Measurements from ENCODE around the gene SAMD4B.

SAMD4B gene

DNA sequence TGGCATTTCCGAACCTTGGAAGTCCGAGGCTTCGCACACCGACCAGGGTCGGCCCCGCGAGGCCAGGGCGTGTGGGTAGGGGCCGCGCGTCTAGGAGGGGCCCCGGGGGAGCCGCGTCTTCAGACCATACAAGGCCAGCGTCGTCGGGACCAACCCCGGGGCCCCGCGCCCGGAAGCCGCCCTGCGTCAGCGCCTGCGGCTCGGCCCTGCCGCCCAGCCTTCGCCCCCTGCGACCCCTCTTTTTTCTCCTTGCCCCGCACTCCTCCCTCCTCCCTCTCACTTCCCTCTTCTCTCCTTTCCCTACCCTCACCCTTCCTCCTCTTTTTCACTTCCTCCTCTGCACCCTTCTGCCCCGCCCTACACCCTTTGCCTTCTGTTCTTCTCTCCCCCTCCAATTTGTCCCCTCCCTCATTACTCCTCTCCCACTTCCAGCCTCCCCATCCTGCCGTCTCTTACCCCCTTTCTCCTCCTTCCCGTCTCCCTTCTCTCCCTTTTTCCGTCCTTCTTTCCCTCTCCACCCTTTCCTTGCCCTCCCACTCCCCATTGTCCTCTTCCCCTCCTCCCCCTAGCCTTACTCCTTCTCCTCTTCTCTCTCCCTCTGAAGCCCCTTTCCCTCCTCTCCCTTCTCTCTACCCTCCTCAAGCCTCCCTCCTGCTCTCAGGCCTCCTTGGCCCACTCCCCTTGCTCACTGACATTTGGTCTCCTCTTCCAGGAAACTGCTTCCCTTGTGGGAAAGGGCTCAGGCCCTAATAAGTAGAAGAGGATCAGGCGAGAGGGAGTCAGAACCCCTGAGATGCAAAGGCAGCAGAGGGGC, 68.0 kb downstream of the SAMD4B start:
- no peak for DNase-seq (ENCODE audit: low spot score)

DNA sequence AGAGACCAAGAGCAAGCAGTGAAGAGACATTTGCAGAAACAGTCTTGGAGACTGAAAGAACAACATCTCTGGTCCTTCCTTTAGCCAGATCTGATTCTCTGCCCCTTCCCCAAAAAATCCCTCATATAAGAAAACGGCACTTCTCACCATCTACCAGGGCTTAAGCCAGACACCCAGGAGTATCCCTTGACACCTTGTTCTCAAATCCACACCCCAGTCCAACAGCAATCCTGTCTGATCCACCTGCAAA, 68.5 kb downstream of the SAMD4B start:
- DNase-seq (ENCODE audit: low spot score) = no peak

DNA sequence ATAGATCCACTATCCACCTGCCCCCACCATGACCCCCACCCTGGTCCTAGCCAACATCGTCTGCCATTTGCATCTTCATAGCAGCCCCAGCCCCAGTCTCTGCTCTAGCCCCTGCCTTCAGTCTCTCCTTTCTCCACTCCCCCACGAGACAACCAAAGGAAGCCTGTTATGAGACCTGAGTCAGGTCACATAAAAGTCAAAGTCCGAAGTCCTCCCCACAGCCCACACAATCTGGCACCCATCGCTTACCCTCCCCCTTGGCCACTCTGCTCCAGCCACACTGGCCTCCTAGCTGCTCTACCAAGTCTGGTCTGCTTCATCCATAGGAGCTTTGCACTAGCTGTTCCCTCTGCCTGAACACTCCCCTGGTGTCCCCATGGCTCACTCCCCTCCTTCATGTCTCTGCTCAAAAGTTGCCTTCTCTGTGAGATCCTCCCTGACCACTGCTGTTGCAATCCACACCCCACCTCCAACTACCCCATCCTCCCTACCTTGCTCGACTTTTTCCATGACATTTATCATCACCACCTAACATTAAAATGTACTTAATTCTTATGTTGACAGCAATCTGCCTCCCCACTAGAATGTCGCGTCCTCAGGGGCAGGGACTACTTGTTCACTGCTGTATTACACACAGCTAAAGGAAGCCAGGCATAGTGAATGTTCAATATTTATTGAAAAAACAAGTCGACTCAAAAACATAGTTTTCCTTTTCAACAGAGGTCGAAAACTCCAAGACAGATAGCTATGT, 69.0 kb downstream of the SAMD4B start:
- no peak for DNase-seq (ENCODE audit: low spot score)

DNA sequence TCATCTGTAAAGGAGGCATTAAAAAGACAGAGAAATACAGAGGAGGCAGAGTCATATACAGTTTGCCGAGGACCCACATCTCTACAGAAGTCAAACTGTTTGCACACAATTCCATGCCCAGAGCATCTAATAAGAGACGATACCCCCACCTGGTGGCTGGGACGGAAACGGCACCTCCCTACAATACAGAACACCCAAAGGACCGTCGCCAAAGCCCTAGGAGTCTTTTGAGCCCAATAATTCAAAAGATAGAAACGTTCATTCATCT, 69.5 kb downstream of the SAMD4B start:
- DNase-seq (ENCODE audit: low spot score) = peak; percentile 93

DNA sequence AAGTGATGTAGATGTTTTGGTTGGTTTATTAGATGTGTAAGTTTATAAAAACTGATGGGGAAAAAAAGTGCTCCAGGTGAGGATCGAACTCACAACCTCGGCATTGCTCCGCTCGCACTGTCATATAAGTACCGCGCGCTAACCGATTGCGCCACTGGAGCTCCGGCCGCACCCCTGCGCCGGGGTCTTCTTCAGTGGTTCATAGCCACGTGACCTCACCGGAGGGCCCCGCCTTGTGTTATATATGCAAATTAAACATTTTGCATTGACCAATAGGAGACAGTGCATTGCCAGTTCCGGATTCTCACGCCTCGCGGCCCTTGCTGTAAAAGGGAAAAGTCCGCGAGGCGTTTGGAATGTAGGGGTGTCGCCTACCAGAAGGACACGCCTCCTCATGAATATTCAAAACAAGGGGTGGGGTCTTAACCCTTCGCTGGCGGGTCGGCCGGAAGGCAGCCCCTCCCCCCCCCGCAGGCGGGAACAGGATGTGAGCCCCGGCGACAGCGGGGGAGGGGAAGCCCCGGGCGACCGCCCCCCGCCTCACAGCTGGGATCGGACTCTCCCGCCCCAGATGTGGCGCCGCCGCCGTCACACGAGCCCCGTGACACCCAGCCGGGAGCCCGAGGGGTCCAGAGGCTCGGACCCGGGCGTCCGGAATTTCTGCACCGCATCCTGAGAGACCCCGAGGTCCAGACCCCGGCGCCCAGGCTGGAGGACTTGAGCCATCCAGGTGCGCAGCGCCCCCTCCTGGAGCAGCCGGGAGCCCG, 70.1 kb downstream of the SAMD4B start, which contains the start of gene PLEKHG2:
Gene PLEKHG2 (plus strand): TSS at position 570 of the 767 bp plus-strand sequence. CDS start 1,418 bp downstream, outside the sequence.
- DNase-seq (ENCODE audit: low spot score) = peak; percentile 100

DNA sequence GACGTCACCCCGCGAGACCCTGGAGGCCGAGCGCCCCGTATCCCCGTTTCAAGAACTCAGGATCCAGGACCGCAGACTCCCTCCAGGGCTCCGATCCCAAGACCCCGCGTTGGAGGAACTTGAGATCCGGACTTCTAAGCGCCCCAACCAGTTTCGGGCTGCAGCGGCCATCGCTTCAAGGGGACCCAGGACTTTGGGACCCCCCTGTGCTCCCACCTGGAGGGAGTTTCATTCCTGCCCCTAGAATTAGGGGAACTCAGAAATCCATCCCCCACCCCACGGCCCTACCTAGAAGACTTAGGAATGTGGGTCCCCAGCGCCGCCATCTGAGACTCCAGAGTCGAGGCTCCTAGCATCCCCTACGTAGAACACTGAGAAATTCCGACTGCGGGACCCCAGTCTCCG, 70.6 kb downstream of the SAMD4B start:
- no peak for DNase-seq (ENCODE audit: low spot score)

DNA sequence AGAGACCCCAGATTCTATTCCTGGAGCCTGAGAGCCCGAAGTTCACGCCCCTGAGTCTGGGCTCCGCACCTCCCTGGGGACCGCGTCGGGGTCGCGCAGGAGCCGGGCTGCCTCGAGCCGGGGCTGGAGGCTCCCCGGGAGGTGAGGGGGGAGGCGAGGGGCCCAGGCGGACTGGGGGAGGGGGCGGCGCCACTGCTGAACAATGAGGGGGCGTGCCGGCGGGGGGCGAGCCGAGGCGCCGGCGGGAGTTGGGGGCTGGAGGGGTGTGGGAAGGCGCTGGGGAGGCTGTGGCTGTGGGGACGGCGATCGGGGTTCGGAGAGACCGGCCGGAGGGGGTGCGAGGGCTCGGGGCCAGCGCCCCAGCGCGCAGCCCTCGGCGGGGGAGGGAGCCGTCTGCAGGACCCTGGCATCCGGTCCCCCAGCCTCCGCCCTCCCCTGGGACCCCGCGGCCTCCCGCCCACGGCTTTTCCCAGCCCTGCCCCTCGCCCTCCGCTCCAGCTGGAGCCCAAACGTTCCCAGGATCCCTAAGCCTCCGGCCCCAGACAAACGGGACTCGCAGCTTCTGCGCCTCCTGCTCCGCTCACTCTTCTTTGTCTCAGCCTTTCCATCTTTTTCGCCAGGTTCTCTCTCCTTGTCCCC, 71.2 kb downstream of the SAMD4B start:
- DNase-seq (ENCODE audit: low spot score) = no peak

DNA sequence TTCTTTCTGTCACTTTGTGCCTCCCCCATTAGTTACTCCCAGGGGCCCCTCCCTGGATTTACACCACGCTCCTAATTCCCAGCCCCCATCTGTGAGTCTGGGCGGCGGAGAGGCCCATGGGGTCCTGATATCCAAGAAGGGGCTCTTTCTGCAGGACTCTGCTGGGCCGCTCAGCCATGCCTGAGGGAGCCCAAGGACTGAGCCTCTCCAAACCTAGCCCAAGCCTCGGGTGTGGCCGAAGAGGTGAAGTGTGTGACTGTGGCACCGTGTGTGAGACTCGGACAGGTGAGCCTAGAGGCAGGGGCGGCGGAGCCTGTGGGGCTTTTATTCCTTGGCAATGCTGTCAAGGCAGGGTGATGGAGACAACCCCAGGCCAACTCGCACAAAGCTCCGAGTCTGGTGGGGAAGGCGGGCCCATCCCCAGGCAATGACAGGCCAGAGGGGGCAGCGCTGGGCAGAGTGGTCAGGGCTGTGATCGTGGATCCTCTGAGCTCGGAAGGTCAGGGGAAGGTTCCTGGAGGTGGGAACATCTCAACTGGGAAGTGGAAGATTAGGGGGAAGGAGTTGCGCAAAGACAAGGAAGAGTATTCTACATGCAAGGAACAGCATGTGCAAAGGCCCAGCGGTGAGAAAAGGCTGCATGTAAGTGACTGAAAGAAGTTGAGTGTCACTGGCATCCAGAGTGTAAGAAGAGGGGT, 71.8 kb downstream of the SAMD4B start:
- no peak for DNase-seq (ENCODE audit: low spot score)

DNA sequence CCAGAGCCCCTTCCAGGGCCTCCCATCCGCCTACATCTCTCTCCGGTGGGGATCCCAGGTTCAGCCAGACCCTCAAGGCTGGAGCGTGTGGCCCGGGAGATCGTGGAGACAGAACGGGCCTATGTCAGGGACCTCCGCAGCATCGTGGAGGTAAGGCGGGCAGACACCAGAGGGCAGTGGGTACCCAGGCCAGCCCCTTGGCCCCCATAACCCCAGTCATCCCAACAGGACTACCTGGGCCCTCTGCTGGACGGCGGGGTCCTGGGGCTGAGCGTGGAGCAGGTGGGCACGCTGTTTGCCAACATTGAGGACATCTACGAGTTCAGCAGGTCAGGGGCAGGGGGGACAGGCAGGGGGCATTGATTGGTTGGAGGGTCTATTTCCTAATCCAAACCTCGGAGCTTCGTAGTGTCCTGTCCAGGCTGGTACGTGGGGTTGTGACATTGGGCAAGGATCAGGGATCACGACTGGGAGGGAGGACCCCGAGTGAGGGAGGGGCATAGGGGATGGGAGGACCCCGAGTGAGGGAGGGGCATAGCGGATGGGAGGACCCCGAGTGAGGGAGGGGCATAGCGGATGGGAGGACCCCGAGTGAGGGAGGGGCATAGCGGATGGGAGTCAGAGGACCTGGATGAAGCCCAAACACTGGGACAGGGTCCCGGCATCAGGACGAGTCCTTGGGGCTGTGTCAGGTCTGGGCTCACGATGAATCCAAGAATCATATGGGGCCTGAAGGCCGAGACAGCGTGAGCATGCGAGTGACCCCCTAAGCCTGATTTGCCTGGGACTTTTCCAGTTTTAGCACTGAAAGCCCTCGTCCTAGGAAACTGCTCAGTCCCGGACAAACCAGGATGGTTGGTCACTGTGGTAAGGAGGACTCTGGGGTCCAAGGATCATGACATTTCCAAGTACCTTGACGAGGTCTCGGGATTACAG, 73.2 kb downstream of the SAMD4B start:
- DNase-seq (ENCODE audit: low spot score) = no peak

DNA sequence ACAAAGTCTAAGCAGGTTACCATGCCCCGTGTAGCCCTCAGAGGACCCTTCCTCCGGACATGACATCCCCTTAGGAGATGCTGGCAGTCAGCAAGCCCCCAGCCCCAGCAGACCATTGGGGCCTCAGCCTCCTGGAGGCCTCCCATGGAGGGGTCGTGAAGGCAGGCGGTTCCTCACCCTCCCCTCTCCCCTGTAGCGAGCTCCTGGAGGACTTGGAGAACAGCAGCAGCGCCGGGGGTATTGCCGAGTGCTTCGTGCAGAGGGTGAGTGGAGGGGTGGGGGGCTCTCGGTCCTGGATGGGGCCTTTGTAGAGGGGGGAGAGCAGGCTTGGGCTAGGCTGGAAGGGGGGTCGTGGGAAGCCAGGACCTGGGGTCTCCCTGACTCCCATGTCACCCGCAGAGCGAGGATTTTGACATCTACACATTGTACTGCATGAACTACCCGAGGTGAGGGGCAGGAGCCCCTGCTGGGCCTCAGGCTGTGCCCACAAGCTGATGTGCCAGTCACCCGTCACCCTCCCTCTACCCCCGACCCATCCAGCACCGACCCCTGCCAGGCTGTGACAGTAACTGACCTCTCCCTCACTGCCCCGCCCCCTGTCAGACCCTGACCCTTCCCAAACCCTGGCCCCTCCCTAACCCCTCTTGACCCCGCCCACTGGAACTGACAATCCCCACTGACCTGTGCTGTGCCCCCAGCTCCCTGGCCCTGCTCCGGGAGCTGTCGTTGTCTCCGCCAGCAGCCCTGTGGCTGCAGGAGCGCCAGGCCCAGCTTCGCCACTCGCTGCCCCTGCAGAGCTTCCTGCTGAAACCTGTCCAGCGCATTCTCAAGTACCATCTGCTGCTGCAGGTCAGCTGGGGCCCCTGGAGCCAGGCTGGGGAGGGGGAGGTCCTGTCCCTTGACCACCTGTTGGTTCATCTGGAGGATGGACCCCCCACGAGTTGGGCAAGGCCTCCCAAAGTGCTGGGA, 74.2 kb downstream of the SAMD4B start:
- DNase-seq (ENCODE audit: low spot score) = no peak

DNA sequence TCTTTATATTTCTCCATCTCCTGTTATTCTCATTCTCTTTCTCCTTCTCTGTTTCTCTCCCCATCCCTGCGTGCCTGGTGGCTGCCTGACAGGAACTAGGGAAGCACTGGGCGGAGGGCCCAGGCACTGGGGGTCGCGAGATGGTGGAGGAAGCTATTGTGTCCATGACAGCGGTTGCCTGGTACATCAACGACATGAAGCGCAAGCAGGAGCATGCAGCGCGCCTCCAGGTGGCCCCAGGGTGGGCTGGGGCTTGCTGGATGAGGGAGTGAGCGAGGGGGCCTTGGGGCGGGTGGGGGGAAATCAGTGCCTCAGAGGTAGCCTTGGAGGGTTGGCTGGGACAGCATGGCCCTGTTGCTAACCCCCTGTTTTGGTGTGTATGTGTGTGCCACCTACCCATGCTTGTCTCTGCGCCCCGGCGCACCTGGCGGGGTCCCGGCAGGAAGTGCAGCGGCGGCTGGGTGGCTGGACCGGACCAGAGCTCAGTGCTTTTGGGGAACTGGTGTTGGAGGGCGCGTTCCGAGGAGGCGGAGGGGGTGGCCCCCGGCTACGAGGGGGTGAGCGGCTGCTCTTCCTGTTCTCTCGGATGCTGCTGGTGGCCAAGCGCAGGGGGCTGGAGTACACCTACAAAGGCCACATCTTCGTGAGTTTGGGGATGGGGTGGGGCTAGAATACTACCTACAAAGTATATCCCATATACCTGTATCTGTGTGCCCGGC, 75.4 kb downstream of the SAMD4B start:
- no peak for DNase-seq (ENCODE audit: low spot score)

DNA sequence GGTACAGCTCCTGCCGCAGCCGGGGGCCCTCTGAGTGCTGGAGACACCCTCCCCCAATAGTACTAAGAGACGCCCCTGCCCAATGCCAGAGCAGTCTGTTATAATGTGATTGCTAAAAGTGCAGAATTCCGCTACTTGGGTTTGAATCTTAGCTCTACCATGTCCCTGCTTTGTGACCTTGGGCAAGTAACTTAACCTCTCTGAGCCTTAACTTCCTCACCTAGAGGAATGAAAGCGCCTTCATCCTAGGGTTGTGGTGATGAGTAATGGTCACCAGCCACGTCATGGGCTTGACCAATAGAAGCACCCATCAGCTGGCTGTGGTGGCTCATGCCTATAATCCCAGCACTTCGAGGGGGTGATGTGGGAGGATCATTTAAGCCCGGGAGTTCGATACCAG, 76.8 kb downstream of the SAMD4B start:
- no peak for DNase-seq (ENCODE audit: low spot score)

DNA sequence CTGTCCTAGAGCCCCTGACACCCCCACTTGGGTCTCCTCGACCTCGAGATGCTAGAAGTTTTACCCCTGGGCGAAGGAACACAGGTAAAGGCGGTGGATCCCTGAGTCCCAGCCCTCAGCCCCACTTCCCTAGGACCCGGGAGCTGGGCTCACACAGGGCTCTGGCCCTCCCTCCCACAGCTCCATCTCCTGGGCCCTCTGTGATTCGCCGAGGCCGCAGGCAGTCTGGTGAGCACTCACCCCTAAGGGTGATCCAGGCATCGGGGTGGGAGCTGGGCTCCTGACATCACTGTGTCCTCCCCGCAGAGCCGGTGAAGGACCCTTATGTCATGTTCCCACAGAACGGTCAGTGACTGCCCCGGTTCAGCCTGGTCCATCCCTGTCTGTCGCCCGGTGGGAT, 78.5 kb downstream of the SAMD4B start:
- DNase-seq (ENCODE audit: low spot score) = no peak

DNA sequence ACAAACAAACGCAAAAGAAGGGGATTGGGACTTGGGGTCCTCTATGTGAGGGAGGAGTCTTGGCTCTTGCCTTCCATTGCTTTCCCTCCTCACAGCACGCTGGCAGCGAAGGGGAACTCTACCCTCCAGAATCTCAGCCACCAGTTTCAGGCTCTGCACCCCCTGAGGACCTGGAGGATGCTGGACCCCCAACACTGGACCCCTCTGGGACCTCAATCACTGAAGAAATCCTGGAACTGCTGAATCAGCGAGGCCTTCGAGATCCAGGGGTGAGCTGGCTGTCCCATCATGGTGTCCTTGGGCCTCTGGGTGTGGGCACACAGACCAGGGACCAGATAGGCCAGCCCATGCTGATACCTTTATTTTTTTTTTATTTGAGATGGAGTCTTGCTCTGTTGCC, 79.8 kb downstream of the SAMD4B start:
- no peak for DNase-seq (ENCODE audit: low spot score)

DNA sequence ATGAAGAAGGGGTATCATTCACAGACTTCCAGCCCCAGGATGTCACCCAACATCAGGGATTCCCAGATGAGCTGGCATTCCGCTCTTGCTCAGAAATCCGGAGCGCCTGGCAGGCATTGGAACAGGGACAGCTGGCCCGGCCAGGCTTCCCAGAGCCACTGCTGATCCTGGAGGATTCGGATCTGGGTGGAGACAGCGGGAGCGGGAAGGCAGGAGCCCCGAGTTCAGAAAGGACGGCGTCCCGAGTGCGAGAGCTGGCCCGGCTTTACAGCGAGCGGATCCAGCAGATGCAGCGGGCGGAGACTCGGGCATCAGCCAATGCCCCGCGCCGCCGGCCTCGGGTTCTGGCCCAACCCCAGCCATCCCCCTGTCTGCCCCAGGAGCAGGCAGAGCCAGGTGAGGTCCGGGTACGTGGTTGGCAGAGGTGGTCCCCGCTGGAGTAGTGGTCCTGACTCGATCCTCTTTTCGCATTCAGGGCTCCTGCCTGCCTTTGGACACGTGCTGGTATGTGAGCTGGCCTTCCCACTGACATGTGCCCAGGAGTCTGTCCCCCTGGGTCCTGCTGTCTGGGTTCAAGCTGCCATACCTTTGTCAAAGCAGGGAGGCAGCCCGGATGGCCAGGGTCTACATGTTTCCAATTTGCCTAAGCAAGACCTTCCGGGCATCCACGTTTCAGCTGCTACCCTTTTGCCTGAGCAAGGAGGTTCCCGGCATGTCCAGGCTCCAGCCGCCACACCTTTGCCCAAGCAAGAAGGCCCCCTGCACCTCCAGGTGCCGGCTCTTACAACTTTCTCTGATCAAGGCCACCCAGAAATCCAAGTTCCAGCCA, 81.3 kb downstream of the SAMD4B start:
- no peak for DNase-seq (ENCODE audit: low spot score)

DNA sequence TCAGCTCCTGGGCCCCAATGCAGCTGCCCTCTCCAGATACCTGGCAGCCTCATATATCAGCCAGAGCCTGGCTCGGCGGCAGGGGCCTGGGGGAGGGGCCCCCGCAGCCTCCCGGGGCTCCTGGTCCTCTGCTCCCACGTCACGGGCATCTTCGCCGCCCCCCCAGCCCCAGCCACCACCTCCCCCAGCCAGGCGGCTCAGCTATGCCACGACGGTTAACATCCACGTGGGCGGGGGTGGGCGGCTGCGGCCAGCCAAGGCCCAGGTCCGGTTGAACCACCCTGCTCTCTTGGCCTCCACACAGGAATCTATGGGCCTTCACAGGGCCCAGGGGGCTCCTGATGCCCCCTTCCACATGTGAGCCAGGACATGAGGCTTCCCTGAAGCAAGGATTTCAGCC, 82.7 kb downstream of the SAMD4B start:
- DNase-seq (ENCODE audit: low spot score) = no peak

DNA sequence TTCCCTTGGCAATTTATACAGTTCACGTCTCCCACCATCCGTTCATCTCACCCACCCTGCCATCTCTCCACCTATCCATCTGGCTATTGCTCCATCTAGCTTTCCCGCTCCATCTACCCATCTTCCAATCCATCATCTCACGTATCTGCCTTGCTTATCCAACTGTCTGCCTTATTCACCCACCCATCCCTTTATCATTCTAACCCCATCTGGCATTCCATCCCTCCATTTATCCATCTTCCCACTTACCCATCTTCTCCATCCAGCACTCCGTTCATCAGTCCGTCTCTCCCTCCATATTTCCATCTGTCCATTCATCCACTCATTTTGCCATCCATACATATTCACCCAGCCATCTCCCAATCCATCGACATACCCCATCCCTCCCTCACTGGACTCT, 83.5 kb downstream of the SAMD4B start:
- DNase-seq (ENCODE audit: low spot score) = no peak

DNA sequence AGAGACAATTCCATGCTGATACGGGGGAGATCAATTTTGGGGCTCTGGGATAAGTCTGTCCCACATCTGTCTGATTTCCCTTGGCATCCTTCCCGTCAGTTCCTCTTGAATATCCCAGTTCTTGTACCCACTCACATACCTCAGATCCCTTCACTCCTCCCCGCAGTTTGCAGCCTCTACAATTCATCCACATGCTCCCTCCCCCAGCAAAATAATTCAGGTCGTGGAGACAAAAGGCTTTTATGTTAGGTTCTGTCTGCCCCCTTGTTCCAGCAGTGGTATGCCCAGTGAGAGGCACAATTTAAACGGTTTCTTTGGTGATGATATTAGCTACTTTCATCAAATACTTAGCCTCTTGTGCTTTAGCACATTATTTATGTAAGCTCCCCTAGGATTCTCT, 83.9 kb downstream of the SAMD4B start:
- DNase-seq (ENCODE audit: low spot score) = no peak
